ENCODE data around the gene FAM131B. TPM values are rescaled to one million over a fixed set of nuclear protein-coding genes. Genes with fewer than 3 reads are reported as not detected.

Gene FAM131B
- 78.4 TPM for total RNA-seq

GRCh38 chr7:143362131-143363015 is at the start of gene FAM131B:
FAM131B (minus strand) TSS chr7:143362713; CDS start chr7:143362603, 110 bp downstream.

DNA sequence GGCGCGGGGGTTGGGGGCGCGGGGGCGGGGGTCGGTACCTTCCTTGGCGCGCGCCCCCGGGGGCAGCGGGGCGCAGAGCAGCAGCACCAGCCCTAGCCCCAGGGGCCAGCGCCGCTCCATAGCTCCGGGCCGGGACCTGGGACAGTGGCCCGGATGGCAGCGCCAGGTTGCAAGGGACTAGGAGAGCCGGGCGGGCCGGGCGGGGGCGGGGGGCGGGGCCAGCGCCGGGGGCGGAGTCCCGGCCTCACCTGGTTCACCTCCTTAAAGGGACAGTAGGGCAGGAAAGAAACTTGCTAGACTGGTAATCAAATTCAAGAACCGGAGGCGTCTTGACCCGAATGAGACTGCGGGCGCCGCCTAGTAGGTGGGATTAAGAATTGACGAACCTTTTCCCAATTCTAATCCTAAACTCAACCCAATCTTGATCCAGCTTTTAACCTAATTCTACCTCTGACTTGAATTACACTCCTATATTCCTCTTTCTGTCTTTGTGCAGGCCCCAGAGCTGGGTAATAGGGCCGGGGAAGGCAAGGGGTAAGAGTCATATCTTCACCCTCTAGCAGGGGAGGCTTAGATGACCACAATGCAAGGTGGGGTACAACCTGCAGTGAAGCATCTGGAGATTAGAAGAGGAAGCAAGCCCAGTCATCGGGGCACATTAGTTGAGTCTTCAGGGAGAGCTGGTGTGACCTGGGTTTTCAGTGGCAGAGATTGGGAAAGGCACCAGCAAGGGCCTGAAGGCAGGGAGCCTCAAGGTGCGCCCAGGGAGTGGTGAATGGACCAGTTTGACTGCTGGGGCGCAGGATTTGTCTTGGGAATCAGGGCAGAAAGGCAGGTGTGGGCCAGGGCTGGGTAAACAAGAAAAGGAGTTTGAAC is 46.4 kb upstream of the FAM131B start, which contains the start of gene EPHA1:
Gene EPHA1 (minus strand): TSS at position 171 of the 876 bp plus-strand sequence. CDS start 51 bp downstream, at position 120.

GRCh38 chr7:143380646-143381426 is 18.3 kb upstream of the FAM131B start, which contains the start of gene ZYX:
ZYX (plus strand) TSS chr7:143381345; CDS start chr7:143381572, 227 bp downstream.

GRCh38 chr7:143315776-143316175 is 46.7 kb downstream of the FAM131B start, which contains the start of gene CLCN1:
CLCN1 (plus strand) TSS chr7:143316111; CDS start chr7:143316213, 102 bp downstream.

Small RNA genes lying within 50 kb of the gene (small RNA-seq; reads per million reads assigned to genes)
- 0.21 reads per million for gene MIR6892

Other genes with a start within 250 kb of the FAM131B start
- not detected for gene PIP, start 230.6 kb downstream of the FAM131B start, total RNA-seq
- not detected for gene TAS2R39, start 179.3 kb downstream of the FAM131B start, total RNA-seq
- gene TAS2R40, start 140.7 kb downstream of the FAM131B start, total RNA-seq = not detected
- gene GSTK1, start 99.3 kb downstream of the FAM131B start, total RNA-seq = 46.1 TPM
- 0.46 TPM for gene TMEM139, start 77.8 kb downstream of the FAM131B start, total RNA-seq
- gene CASP2, start 74.4 kb downstream of the FAM131B start, total RNA-seq = 12.5 TPM
- not detected for gene CLCN1, start 46.6 kb downstream of the FAM131B start, total RNA-seq
- gene ZYX, start 18.6 kb upstream of the FAM131B start, total RNA-seq = 13.1 TPM
- 7.8 TPM for gene EPHA1, start 46.1 kb upstream of the FAM131B start, total RNA-seq
- not detected for gene TAS2R60, start 80.7 kb upstream of the FAM131B start, total RNA-seq
- not detected for gene TAS2R41, start 115.2 kb upstream of the FAM131B start, total RNA-seq
- 0.69 TPM for gene CTAGE15, start 209.1 kb upstream of the FAM131B start, total RNA-seq